Right hindlimb (tissue), 1 donor: ENCODE data around the gene ACOT8.
"Not testable (repeated sequence)": the region's sequence is repeated elsewhere in the genome, so short reads cannot be mapped to it uniquely, and the experiment has no call there.

Source experiments
- DNase-seq: peaks from one replicate; pipeline ENCODE4 v3.0.0-alpha.2; 2018

Gene ACOT8

DNA sequence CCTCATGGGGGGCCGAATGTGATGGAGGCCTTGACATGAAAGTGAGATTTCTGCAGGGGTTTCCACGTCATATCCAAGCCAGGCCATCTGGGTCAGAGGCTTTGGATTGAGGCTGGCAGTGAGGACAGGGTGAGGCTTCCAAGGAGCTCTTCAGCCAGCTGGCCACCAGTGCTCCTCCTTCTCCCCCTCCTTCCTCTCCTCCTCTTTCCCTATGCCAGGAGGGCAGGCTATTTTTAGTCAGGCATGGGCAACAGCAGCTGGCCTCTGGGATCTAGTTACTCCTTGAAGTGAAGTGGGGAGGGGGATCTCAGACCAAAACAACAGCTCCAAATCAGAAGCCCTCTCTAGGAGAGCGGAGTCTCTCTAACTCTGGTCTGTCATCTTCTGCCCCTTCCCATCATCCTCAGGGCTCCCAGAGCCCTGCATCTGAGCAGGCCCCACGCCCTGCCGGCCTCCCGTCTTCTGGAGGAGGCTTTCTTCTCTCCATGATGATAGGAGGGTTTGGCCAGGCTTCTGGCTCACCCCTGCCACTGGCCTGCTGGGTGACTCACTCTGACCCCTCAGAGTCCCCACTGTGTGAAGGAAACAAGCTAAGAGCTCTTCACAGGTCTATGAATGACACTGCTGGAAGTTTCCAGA lies 30.7 kb downstream of the ACOT8 start:
- peak; percentile 54 for DNase-seq

DNA sequence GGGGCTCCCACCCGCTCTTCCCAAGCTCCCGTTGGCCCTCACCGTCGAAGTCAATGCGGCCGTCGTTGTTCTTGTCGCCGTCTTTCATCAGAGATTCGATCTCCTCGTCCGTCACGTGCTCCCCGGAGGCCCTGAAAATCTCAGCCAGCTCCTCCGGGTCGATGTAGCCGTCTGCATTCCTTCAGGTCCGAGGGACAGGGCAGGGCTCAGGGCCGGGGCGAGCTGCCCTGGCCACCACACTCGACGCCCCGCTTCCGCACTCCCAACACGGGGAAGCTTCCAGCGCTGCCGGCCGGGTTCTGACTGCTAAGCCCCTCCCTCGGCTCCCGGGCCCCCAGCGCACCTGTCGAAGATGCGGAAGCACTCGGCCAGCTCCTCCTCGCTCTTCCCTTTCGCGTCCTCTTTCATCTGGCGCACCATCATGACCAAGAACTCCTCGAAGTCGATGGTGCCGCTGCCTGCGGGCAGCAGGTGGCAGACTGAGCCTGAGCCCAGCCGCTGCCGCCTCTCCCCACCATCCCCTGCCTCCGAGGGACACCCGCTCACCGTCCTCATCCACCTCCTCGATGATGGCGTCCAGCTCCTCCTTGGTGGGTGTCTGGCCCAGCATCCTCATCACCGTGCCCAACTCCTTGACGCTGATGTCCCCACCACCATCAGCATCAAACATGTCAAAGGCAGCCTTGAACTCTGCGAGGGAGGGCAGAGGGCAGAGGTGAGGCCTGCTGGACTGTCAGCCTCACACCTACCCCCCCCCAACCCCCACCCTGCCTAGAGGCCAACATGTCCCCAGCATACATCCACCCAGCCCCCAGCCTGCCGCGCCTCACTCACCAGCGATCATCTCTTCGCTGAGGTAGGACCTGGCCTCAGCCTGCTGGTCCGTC lies 33.0 kb downstream of the ACOT8 start:
- DNase-seq: peak; percentile 49

DNA sequence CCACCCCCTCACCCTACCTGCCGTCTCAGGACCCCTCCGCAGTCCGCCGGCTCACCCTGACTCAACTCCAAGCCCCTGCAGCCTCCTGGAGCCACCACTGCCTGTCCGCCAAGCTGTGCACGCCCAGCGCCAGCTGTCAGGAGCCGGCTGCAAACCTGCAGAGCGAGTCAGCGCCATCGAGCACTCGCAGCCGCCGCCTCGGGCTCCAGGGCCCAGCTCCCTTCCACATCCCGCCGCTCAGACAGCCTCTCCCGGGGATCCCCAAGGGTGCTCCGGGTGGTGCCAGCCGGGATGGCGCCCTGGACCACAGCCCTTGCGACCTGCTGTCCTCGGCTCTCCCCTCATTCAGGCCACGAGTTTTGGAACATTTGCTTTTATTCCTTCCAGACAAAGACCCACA lies 34.3 kb downstream of the ACOT8 start:
- no peak for DNase-seq

GRCh38 chr20:45821947-45822346 lies 35.2 kb downstream of the ACOT8 start:
- DNase-seq: no peak

DNA sequence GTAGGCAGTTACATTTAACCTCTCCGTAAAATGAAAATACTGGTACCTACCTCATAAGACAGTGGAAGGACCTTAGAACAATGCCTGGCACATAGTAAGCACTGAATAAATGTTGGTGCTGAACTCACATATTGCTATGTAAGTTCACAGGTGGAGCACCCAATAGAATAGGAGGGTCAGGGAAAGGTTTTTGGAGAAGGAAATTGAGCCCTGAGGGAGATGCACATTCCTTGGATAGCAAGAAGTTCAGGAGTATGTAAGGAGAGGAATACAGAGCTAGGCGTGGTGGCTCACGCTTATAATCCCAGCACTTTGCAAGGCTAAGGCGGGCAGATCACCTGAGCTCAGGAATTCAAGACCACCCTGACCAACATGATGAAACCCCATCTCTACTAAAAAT lies 37.7 kb downstream of the ACOT8 start:
- DNase-seq: no peak

DNA sequence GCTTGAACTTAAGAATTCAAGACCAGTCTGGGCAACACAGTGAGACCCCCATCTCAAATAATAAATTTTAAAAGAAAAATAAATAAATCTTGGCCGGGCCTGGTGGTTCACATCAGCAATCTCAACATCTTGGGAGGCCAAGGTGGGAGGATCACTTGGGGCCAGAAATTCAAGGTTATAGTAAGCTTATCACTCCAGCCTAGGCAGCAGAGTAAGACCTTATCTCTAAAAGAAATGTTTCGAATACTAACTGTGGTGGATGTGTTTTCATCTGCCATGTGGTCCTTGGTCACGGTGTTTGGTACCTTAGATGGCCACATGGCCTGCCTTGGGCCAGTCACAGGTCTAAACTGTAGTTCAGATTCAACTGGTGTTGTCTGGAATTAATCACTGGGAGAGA lies 39.0 kb downstream of the ACOT8 start:
- DNase-seq: no peak

GRCh38 chr20:45817376-45818194 lies 39.6 kb downstream of the ACOT8 start:
- no peak for DNase-seq

- DNase-seq: no peak
Observed at GRCh38 chr20:45816951-45817350, 40.2 kb downstream of the ACOT8 start.

DNA sequence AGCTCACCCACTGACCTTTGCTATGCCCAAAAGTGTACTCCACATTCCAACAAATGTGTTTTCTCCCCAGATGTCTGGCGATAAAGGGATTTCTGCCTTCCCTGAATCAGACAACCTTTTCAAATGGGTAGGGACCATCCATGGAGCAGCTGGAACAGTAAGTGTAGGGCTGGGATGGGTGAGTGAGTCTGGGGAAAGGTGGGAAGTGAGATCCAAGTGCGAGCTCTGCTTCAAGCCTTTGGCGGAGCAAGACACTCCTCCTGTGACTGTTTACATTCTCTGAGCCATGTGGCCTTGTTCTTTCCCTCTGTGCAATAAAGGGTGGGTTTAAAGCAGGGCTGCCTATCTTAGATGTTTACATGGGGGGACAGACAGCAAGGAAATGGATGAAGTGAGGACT lies 42.9 kb downstream of the ACOT8 start:
- DNase-seq: no peak

DNA sequence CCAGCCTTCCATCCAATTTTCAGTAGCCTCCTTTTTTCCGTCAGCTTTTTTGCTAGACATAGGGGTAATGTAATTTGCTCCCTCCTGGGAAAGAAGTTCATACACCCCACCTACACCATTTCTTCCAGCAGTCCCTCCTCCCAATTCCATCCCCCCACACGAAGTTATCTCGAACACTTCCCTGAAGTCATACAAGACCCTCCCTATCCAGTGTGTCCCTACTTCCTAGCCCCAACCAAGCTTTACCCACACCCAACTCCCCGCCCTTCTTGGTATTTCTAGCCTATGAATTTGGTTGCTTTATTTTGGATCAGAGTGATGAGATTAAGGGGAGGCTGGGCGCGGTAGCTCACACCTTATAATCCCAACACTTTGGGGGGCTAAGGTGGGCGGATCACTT lies 43.7 kb downstream of the ACOT8 start:
- DNase-seq: no peak

DNA sequence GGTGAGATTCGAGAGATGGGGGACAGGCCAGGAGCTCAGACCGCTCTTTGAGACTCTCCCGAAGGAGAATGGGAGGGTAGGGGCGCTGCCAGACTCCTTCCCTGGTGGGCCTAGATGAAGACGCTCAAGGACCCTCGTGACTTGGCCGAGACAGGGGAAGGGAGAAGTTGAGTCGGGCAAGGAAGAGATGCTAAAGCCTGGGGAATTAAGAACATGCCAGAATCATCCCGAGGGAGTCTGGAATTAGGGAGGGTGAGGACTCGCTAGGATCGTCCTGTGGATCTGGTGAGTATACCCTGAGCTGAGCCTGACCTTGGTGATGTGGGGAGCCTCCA lies 44.2 kb downstream of the ACOT8 start:
- DNase-seq: no peak

- DNase-seq: peak; percentile 99
Observed at GRCh38 chr20:45812157-45813005, 44.8 kb downstream of the ACOT8 start, which contains the start of gene UBE2C. TSS of gene UBE2C (plus strand) at chr20:45812644. CDS start at chr20:45812696, 52 bp downstream.

- DNase-seq: no peak
Observed at GRCh38 chr20:45810191-45810970, 46.8 kb downstream of the ACOT8 start.

DNA sequence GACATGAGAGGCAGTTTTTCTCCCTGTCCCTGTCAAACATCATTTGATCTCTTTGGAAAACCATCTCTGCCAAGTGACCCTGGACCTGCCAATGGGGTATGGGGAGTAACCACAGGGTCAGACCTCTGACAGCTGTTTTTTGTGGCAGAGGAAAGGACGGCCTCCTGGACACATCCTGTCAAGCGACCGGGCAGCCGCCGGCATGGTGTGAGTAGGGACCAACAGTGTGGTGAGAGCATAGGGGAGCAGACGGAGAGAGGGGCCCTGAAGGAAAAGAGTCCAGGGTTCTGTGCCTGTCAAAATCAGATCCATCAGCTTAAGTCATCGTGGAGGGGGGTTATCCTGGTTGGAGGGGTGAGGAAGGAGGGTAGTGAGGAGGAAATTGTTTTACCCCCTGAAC lies 55.3 kb downstream of the ACOT8 start:
- no peak for DNase-seq

DNA sequence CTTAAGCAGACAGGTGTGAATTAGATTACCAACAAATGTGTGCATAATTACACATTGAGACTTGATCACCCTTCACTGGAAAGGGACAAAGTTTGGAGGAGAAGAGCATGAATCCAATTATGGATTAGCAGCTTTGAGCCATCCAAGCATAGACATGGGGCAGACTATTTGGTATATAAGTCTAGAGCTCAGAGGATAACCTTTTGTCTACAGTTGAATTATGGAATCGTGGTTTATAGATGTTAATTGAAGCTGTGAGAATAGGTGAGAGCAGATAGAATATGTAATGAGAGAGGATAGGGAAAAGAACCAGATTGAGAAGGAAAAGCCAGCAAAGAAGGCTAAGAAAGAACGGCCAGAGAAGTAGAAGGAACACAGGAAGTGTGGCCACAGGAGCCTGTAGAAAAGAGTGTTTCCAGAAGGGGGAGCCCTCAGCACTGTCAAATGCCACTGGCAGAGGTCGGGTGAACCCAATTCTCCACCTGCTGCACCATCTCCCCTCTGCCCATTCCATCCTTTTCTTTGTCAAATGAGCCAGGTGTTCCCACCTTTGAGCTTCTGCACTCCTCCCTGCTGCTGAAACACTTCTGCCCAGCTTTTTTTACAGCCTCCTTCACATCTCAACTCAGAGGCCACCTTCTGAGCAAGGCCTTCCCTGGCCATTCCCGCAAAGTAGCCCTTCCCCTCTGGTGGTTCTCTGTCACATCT lies 58.1 kb downstream of the ACOT8 start:
- DNase-seq: peak; percentile 49

GRCh38 chr20:45797955-45798354 lies 59.2 kb downstream of the ACOT8 start:
- not testable (repeated sequence) for DNase-seq

DNA sequence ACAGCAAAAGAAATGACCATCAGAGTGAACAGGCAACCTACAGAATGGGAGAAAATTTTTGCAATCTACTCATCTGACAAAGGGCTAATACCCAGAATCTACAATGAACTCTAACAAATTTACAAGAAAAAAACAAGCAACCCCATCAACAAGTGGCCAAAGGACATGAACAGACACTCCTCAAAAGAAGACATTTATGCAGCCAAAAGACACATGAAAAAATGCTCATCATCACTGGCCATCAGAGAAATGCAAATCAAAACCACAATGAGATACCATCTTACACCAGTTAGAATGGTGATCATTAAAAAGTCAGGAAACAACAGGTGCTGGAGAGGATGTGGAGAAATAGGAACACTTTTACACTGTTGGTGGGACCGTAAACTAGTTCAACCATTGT lies 59.7 kb downstream of the ACOT8 start:
- not testable (repeated sequence) for DNase-seq

GRCh38 chr20:45796337-45797065 lies 60.7 kb downstream of the ACOT8 start:
- DNase-seq: no peak

DNA sequence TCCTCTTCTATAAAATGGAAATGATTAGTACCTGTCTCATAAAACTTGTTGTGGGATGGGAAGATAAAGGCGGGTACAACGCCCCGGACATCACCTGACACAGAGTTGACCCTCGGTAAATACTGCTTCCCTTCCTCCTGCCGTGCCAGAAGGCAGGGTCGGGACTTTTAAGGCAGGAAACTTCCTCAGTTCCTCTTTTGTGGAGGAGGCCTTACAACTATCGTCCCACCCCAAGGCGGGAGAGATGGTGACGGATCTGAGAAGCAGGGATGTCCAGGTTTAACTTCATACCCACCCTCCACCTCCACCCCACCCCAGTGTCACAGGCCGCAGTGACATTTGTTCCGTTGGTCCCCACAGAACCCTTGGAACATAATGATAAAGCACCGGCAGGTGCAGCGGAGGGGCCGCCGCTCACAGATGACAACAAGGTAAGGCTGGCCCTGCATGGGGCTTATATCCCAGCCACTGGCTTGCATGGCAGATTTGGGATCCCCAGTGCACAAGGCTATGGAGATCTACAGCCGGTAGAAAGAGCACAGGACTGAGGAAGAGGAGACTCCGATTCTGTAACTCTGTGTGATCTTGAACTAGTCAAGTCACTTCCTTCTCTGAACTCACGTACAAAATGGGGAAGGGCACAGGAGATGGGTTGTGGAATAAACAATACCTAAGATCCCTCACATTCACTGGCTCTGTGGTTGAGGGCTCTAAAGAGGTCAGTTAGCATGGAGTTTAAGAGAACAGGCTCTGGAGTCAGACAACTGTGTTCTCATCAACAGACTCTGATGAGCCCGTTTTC lies 64.7 kb downstream of the ACOT8 start:
- DNase-seq: no peak
